Caki2 (cell line): Measurements from ENCODE around the gene HOXC11. TPM values are rescaled to one million over a fixed set of nuclear protein-coding genes. Genes with fewer than 3 reads are reported as not detected.

Experiments used
- DNase-seq: peaks from one replicate; pipeline ENCODE4 v3.0.0-alpha.2; 2015; ENCODE audit warnings: low read depth
- in situ Hi-C: cut with HindIII; loops from 2 replicates; pipeline ENCODE4 v1.10.0; 2016; ENCODE audit warnings: low sequenced_read_pairs, low pct_unique_long_range_greater_than_20kb, mixed read lengths
- total RNA-seq: library from RNA; depleted of rRNA; stranded (reverse); fragments of >200 nt; shearing (Covaris generic); gene quantifications from 2 replicates; pipeline ENCODE4 v1.2.3, GENCODE V29; 2014; ENCODE audit warnings: low replicate concordance

Gene HOXC11
- total RNA-seq, 1 experiment from 2014 or later: not detected

- no peak for DNase-seq
- in situ Hi-C loops: loop anchor here (25.0 kb wide), 1 partner anchor 211 kb away; no protein-coding TSS in a partner anchor
Measured at GRCh38 chr12:54001283-54002187, 28.6 kb downstream of the HOXC11 start.

GRCh38 chr12:54002278-54002914, 29.5 kb downstream of the HOXC11 start:
- no peak for DNase-seq
- in situ Hi-C loops: loop anchor here (25.0 kb wide), 1 partner anchor 210 kb away; no protein-coding TSS in a partner anchor

GRCh38 chr12:54002915-54003389, 30.0 kb downstream of the HOXC11 start:
- in situ Hi-C loops: loop anchor here (25.0 kb wide), 1 partner anchor 209 kb away; no protein-coding TSS in a partner anchor
- DNase-seq: no peak

- in situ Hi-C loops: loop anchor here (25.0 kb wide), 1 partner anchor 209 kb away; no protein-coding TSS in a partner anchor
- no peak for DNase-seq
Measured at GRCh38 chr12:54003625-54004024, 30.7 kb downstream of the HOXC11 start.

GRCh38 chr12:54004063-54004840, 31.3 kb downstream of the HOXC11 start:
- no peak for DNase-seq

GRCh38 chr12:54004841-54005530, 32.1 kb downstream of the HOXC11 start:
- in situ Hi-C loops: loop anchor here (25.0 kb wide), 1 partner anchor 207 kb away; no protein-coding TSS in a partner anchor
- no peak for DNase-seq

More at GRCh38 chr12:54004063-54004840, 31.3 kb downstream of the HOXC11 start:
- in situ Hi-C loops: loop anchor here (25.0 kb wide), 1 partner anchor 208 kb away; no protein-coding TSS in a partner anchor

GRCh38 chr12:54005531-54005852, 32.6 kb downstream of the HOXC11 start:
- DNase-seq: no peak
- in situ Hi-C loops: loop anchor here (25.0 kb wide), 1 partner anchor 207 kb away; no protein-coding TSS in a partner anchor

- peak; percentile 67 for DNase-seq
- in situ Hi-C loops: loop anchor here (25.0 kb wide), 1 partner anchor 206 kb away; no protein-coding TSS in a partner anchor
Measured at GRCh38 chr12:54005853-54006558, 33.1 kb downstream of the HOXC11 start.

- no peak for DNase-seq
- in situ Hi-C loops: loop anchor here (25.0 kb wide), 1 partner anchor 206 kb away; no protein-coding TSS in a partner anchor
Measured at GRCh38 chr12:54006559-54007220, 33.8 kb downstream of the HOXC11 start.

GRCh38 chr12:54007538-54008259, 34.8 kb downstream of the HOXC11 start:
- in situ Hi-C loops: loop anchor here (25.0 kb wide), 1 partner anchor 205 kb away; no protein-coding TSS in a partner anchor
- DNase-seq: no peak

GRCh38 chr12:54008260-54008552, 35.3 kb downstream of the HOXC11 start:
- in situ Hi-C loops: loop anchor here (25.0 kb wide), 1 partner anchor 204 kb away; no protein-coding TSS in a partner anchor
- no peak for DNase-seq

GRCh38 chr12:54009171-54010052, 36.5 kb downstream of the HOXC11 start:
- in situ Hi-C loops: loop anchor here (25.0 kb wide), 1 partner anchor 203 kb away; no protein-coding TSS in a partner anchor
- no peak for DNase-seq

- in situ Hi-C loops: loop anchor here (25.0 kb wide), 1 partner anchor 202 kb away; no protein-coding TSS in a partner anchor
Measured at GRCh38 chr12:54010053-54010971, 37.4 kb downstream of the HOXC11 start.

More at GRCh38 chr12:54010053-54010971, 37.4 kb downstream of the HOXC11 start:
- DNase-seq: no peak
